ENCODE measurements around the gene LMBR1.

Gene LMBR1

DNA sequence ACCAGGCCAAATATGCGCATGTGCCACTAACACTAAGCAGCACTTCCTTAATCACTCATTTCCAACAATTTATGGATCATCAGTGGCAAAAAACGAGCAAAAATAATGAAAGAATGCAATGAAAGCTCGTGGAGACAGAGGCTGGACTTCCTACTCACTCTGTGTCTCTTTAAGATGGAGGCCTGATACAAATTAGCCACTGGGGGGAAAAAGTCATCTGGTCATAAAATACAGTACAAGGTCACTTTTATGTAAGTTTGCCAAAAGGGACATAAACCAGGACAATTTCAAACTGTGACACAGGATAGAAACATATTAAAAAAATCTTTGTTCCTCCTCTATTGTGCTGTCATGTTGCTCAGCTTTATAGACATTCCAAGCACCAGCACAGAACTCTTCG lies 101.7 kb downstream of the LMBR1 start:
- DNase-seq (ENCODE audit: low read depth) = no peak
- no peak overlapping the region for H3K4me3 ChIP-seq (ENCODE audit: low read depth, low read length)
- TF ChIP-seq, protein P1, sequence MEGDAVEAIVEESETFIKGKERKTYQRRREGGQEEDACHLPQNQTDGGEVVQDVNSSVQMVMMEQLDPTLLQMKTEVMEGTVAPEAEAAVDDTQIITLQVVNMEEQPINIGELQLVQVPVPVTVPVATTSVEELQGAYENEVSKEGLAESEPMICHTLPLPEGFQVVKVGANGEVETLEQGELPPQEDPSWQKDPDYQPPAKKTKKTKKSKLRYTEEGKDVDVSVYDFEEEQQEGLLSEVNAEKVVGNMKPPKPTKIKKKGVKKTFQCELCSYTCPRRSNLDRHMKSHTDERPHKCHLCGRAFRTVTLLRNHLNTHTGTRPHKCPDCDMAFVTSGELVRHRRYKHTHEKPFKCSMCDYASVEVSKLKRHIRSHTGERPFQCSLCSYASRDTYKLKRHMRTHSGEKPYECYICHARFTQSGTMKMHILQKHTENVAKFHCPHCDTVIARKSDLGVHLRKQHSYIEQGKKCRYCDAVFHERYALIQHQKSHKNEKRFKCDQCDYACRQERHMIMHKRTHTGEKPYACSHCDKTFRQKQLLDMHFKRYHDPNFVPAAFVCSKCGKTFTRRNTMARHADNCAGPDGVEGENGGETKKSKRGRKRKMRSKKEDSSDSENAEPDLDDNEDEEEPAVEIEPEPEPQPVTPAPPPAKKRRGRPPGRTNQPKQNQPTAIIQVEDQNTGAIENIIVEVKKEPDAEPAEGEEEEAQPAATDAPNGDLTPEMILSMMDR (IDR thresholded peaks at IDR 0.05; ENCODE audit: insufficient read depth, low read depth, low read length, missing control alignments) = no peak

DNA sequence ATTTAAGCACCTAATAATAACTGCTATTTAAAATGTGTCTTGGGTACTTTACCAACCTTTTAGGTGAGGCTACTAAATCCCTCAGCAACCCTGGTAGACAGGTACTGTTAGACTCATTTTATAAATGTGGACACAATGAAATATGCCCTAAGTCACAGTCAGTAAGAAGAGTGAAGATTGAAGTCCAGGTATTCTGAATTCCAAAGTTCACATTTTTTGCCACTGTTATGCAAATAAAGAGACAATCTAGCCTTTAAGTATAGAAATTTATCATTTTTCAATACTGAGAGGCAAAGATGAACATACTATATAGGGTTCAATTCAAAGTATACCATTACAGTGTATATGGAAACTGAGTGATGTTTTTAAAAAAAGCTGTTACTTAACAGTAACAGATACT lies 102.7 kb downstream of the LMBR1 start:
- DNase-seq (ENCODE audit: low read depth) = no peak
- TF ChIP-seq, protein P1 (IDR thresholded peaks at IDR 0.05; ENCODE audit: insufficient read depth, low read depth, low read length, missing control alignments) = no peak
- no peak overlapping the region for H3K4me3 ChIP-seq (ENCODE audit: low read depth, low read length)

DNA sequence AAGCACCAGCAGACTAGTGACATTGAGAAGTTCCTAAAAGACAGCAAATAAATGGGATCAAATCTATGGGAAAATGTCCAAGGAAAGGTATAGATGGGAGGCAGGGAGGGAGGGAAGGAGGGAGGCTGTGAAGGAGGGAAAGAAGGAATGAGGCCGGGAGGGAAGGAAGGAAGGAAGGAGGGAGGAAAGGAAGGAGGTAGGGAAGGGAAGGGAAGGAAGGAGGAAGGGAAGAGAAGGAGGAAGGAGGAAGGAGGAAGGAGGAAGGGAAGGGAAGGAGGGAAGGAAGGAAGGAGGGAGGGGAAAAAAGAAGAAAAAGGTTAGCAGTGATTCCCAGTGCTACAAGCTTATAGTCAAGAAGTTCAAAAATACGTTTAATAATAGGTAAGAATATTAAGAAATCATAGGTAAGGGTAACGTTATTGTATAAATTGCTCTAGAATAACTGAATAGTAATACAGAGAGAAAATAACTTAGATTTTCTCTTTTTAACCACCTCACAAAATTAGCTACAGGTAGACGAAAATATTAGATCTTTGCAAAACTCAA lies 106.9 kb downstream of the LMBR1 start:
- H3K4me3 ChIP-seq (ENCODE audit: low read depth, low read length) = no peak overlapping the region
- no peak for DNase-seq (ENCODE audit: low read depth)
- TF ChIP-seq, protein P1 (IDR thresholded peaks at IDR 0.05; ENCODE audit: insufficient read depth, low read depth, low read length, missing control alignments) = no peak

DNA sequence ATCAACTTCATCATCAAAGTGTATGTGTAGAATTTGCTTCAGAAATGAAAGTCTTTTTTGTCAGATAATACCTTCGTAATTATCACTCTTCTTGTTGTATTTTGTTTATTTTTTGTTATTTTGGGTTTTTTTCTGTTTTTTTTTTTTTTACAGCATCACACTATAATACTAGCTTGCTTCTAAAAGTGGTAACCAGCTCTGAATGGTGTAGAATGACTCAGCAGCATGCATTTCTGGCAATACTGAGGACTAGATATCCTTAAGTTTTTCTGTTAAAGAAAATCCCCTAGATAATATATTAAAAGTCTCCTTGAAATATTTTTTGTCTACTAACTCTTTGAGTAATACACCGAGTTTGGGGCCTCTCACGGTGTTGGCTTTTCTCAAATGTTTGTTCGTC lies 109.1 kb downstream of the LMBR1 start:
- TF ChIP-seq, protein P1 (IDR thresholded peaks at IDR 0.05; ENCODE audit: insufficient read depth, low read depth, low read length, missing control alignments) = no peak
- DNase-seq (ENCODE audit: low read depth) = no peak
- H3K4me3 ChIP-seq (ENCODE audit: low read depth, low read length) = no peak overlapping the region

DNA sequence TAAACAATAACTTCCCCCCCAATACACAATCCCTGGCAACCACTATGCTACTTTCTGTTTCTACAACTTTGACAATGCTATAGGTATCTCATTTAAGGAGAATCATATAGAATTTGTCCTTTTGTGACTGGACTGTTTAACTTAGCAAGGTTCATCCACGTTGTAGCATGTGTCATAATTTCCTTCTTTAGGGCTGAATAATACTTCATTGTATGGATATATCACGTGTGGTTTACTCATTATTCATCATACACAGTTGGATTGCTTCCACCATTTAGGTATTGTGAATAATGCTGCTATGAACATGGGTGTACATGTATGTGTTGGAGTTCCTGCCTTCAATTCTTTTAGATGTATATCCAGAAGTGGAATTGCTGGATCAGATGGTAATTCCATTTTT lies 111.0 kb downstream of the LMBR1 start:
- TF ChIP-seq, protein P1 (IDR thresholded peaks at IDR 0.05; ENCODE audit: insufficient read depth, low read depth, low read length, missing control alignments) = no peak
- H3K4me3 ChIP-seq (ENCODE audit: low read depth, low read length) = no peak overlapping the region
- DNase-seq (ENCODE audit: low read depth) = no peak

DNA sequence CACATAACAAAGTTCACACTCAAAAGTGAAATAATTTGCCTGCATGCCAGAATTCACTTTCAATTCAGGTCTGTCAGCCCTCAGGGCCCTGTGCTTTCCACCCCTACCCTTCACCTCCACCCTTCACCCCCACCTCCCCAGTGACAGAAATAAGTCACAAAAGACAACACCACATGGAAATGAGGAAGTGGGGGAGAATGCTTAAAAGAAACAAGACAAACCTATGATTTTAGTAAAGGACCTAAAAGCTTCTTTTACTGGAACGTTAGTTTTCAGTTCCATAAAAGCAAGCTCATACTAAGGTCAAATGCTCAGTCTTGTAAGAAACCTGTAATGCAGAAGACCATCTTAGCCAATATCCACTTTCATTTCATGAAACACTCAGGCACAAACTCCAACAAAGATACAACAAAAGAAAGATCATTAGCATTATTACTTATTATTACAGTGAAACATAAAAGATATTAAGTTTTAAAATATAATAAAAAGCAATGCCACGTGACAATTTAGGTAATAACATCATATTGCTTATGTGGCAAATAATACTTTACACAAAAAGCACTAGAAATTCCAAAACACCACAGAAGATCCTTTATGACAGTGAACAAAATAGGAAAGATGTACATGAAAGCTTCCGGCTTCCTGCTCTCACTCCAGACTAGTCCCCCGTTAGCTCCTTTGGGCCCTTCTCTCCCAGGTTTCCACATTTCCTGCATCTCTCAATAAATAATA lies 112.1 kb downstream of the LMBR1 start:
- peak overlapping the region; percentile 28; the same call in 1 of the 2 replicates for H3K4me3 ChIP-seq (ENCODE audit: low read depth, low read length)
- peak; percentile 89 for DNase-seq (ENCODE audit: low read depth)
- TF ChIP-seq, protein P1 (IDR thresholded peaks at IDR 0.05; ENCODE audit: insufficient read depth, low read depth, low read length, missing control alignments) = no peak

DNA sequence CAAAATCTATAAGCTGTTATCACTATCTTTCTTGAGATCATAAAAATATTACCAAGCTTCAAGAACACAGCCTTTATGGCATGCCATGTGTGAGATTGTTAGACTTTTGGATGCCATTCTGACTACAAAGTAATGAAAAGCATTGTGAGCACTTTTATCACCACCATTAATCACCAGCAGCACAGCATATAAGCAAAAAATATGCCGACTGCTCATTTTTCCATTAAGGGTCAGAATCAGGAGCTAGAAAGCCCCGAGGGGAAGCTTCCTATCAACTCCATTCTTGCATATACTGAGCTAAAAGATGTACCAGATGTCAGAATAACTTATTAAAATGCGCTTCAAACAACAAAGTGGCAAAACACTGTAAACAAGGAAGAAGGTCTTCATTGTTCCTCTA lies 114.3 kb downstream of the LMBR1 start:
- DNase-seq (ENCODE audit: low read depth) = no peak
- H3K4me3 ChIP-seq (ENCODE audit: low read depth, low read length) = no peak overlapping the region
- TF ChIP-seq, protein P1 (IDR thresholded peaks at IDR 0.05; ENCODE audit: insufficient read depth, low read depth, low read length, missing control alignments) = no peak

All from GM12865 (cell line).